K562 (cell line): ENCODE results near the gene CISD3. TPM values are rescaled to one million over a fixed set of nuclear protein-coding genes. Genes with fewer than 3 reads are reported as not detected.

Experiments used
- ARID3B ChIP-seq: fragments of 250-450 bp; sonication (Bioruptor Pico); IDR thresholded peaks from 2 replicates; pipeline ENCODE4 v1.4.0; 2020; ENCODE audit warnings: borderline replicate concordance
- ATF6 ChIP-seq: sonication (generic); formaldehyde crosslinking; IDR thresholded peaks from 2 replicates; pipeline ENCODE4 v1.4.0; 2020; ENCODE audit warnings: mild to moderate bottlenecking, missing genetic modification reagents
- BRF2 ChIP-seq: IDR thresholded peaks from 3 replicates; pipeline ENCODE4 v1.6.1; 2011; ENCODE audit warnings: borderline replicate concordance, mild to moderate bottlenecking; ENCODE audit not compliant: insufficient read length, insufficient read depth
- CBX5 ChIP-seq: IDR thresholded peaks from 2 replicates; pipeline ENCODE4 v1.6.1; 2014; ENCODE audit warnings: low read depth, borderline replicate concordance
- CREB3L1 ChIP-seq: fragments of 450-650 bp; IDR thresholded peaks from 2 replicates; pipeline ENCODE4 v1.6.1; 2014; ENCODE audit warnings: low read depth, mild to moderate bottlenecking, moderate library complexity, borderline replicate concordance
- DLX4 ChIP-seq: fragments of 250-450 bp; sonication (Bioruptor Pico); IDR thresholded peaks from 2 replicates; pipeline ENCODE4 v1.6.1; 2021; ENCODE audit warnings: mild to moderate bottlenecking
- EP300 ChIP-seq: IDR thresholded peaks from 2 replicates; pipeline ENCODE4 v1.6.1; 2012; ENCODE audit warnings: low read length, improper control_type of control experiment
- FIP1L1 ChIP-seq: fragments of 200-400 bp; formaldehyde crosslinking; IDR thresholded peaks from 2 replicates; pipeline ENCODE4 v1.6.1; 2018; ENCODE audit warnings: mild to moderate bottlenecking, low read depth, low read length; ENCODE audit not compliant: poor library complexity, severe bottlenecking
- FOXM1 ChIP-seq, 2 experiments: fragments of 450-650 bp in 1 of 2; sonication (generic) in 1 of 2; formaldehyde crosslinking in 1 of 2; IDR thresholded peaks; 2 replicates each; pipeline versions ENCODE4 v1.6.1 to v1.9.0; 2017 to 2022; ENCODE audit warnings: low read depth in 2 of 2, mild to moderate bottlenecking in 2 of 2, missing genetic modification reagents in 1 of 2, moderate library complexity in 1 of 2
- HDAC3 ChIP-seq: fragments of 450-650 bp; IDR thresholded peaks from 2 replicates; pipeline ENCODE4 v1.6.1; 2018; ENCODE audit warnings: borderline replicate concordance, mild to moderate bottlenecking, moderate library complexity; ENCODE audit not compliant: partially characterized antibody
- TAF1 ChIP-seq: IDR thresholded peaks from 2 replicates; pipeline ENCODE4 v1.6.1; 2011; ENCODE audit warnings: mild to moderate bottlenecking, low read length, moderate library complexity; ENCODE audit not compliant: insufficient read depth, control insufficient read depth, severe bottlenecking; ENCODE audit errors: extremely low read depth
- THAP12 ChIP-seq: fragments of 250-450 bp; sonication (Bioruptor Pico); IDR thresholded peaks from 2 replicates; pipeline ENCODE4 v1.9.0; 2021; ENCODE audit warnings: mild to moderate bottlenecking, inconsistent platforms
- WHSC1 ChIP-seq: IDR thresholded peaks from one replicate; pipeline ENCODE4 v1.6.1; 2012; ENCODE audit warnings: low read length, control low read depth, inconsistent platforms
- ZC3H4 ChIP-seq: sonication (generic); formaldehyde crosslinking; IDR thresholded peaks from 2 replicates; pipeline ENCODE4 v1.9.0; 2021; ENCODE audit warnings: missing genetic modification reagents, borderline replicate concordance
- ZNF174 ChIP-seq: fragments of 250-450 bp; sonication (Bioruptor Pico); IDR thresholded peaks from 2 replicates; pipeline ENCODE4 v1.4.0; 2020; ENCODE audit warnings: mild to moderate bottlenecking
- ZNF239 ChIP-seq: fragments of 250-450 bp; sonication (Bioruptor Pico); IDR thresholded peaks from 2 replicates; pipeline ENCODE4 v1.4.0; 2020; ENCODE audit warnings: mild to moderate bottlenecking
- polyA plus RNA-seq, 8 experiments: library from polyadenylated mRNA; depleted of rRNA in 4 of 8; stranded (reverse) in 5 of 8; unstranded in 3 of 8; fragments of >200 nt; fragmentation: Nextera tagmentation in 2 of 8; fragmentation: Illumina TruSeq in 1 of 8; extraction: Ambion mirVana in 2 of 8; extraction: Trizol in 1 of 8; gene quantifications; 2 replicates each; pipeline versions ENCODE4 v1.2.1 to v1.2.3, GENCODE V29; 2011 to 2014; ENCODE audit warnings: inconsistent platforms in 1 of 8, missing spikeins in 1 of 8
- total RNA-seq, 7 experiments: library from RNA; depleted of rRNA in 6 of 7; stranded (reverse); fragments of >200 nt in 6 of 7; fragmentation: Illumina TruSeq in 2 of 7; extraction: Trizol in 2 of 7; gene quantifications; 2 replicates each; pipeline versions ENCODE4 v1.2.1 to v1.2.3, GENCODE V29; 2011 to 2021; ENCODE audit warnings: low replicate concordance in 1 of 7

The CISD3 gene
- total and polyA plus RNA-seq, 9 of the 15 experiments (the other 6 are each of a cell fraction or from before 2014, with no cell fraction given): 5.0 to 60.7 (median 15.7) TPM

- TF ChIP-seq CREB3L1 (peak; percentile 76; the same call in 1 of the 2 replicates), WHSC1 (no peak), DLX4 (CRISPR knock-in tag) (no peak), FIP1L1 (no peak), ZNF174 (no peak), BRF2 (no peak), ZC3H4 (CRISPR knock-in tag) (no peak), TAF1 (peak; percentile 43), THAP12 (CRISPR knock-in tag) (0 out of 2 replicates have a peak, but pooled peaks have one; percentile 27), ATF6 (no peak), EP300 (peak; percentile 25; the same call in 1 of the 2 replicates), HDAC3 (no peak), FOXM1 (IDR thresholded peaks at IDR 0.05; ENCODE audit: low read depth) (0 out of 2 replicates have a peak, but pooled peaks have one; percentile 11), FOXM1 (CRISPR knock-in tag; IDR thresholded peaks at IDR 0.05; ENCODE audit: low read depth) (no peak), CBX5 (no peak), ZNF239 (no peak), ARID3B (CRISPR knock-in tag) (no peak)
Measured at GRCh38 chr17:38752308-38753070, 22.3 kb downstream of the CISD3 start, which contains the start of gene PSMB3 (continued).
